GM12873 (cell line): ENCODE measurements around the gene ERICH6.

Experiments
- CTCF ChIP-seq: IDR thresholded peaks from 2 replicates; pipeline ENCODE4 v1.5.1; 2012; ENCODE audit warnings: low read depth, mild to moderate bottlenecking, moderate library complexity, low read length, control low read depth; ENCODE audit not compliant: insufficient read depth; ENCODE audit errors: missing control alignments

The ERICH6 gene

GRCh38 chr3:150739877-150740645 is 36.3 kb upstream of the ERICH6 start:
- no peak for TF ChIP-seq CTCF

GRCh38 chr3:150739200-150739863 is 35.6 kb upstream of the ERICH6 start:
- TF ChIP-seq CTCF, result no peak

- TF ChIP-seq CTCF, result no peak
Measured at GRCh38 chr3:150738688-150739087, 35.0 kb upstream of the ERICH6 start.

- TF ChIP-seq CTCF, result no peak
Measured at GRCh38 chr3:150737874-150738679, 34.4 kb upstream of the ERICH6 start.

GRCh38 chr3:150736903-150737832 is 33.4 kb upstream of the ERICH6 start:
- TF ChIP-seq CTCF, result no peak

- TF ChIP-seq CTCF, result no peak
Measured at GRCh38 chr3:150736316-150736719, 32.6 kb upstream of the ERICH6 start.
